Keratinocyte (primary cell): ENCODE data around the gene G2E3. TPM values are rescaled to one million over a fixed set of nuclear protein-coding genes. Genes with fewer than 3 reads are reported as not detected.
"Not testable (repeated sequence)": the region's sequence is repeated elsewhere in the genome, so short reads cannot be mapped to it uniquely, and the experiment has no call there.

Source experiments
- DNase-seq: peaks from one replicate; pipeline ENCODE4 v3.0.0-alpha.2; 2011; ENCODE audit warnings: low read depth, missing footprints, low spot score
- FAIRE-seq: peaks from 2 replicates; lab custom pipeline; 2011; peaks lifted over from hg19 to GRCh38; lab: Jason Lieb, UNC
- H2AFZ ChIP-seq: 2 replicates; pipeline ENCODE4 v1.6.0; 2012; ENCODE audit warnings: low read length, control low read depth, inconsistent platforms; ENCODE audit not compliant: control insufficient read depth
- H3K27ac ChIP-seq: 2 replicates; pipeline ENCODE4 v1.5.1; 2011; ENCODE audit warnings: low read length; ENCODE audit not compliant: control insufficient read depth, insufficient read depth
- H3K27me3 ChIP-seq: 3 replicates; pipeline ENCODE4 v1.6.0; 2011; ENCODE audit warnings: low read length; ENCODE audit not compliant: control insufficient read depth, insufficient read depth; ENCODE audit errors: extremely low read depth
- H3K36me3 ChIP-seq, 2 experiments: 2 replicates in 1 of 2; 3 replicates in 1 of 2; pipeline ENCODE4 v1.5.1; 2011; ENCODE audit warnings: low read length in 2 of 2, mild to moderate bottlenecking in 1 of 2; ENCODE audit not compliant: control insufficient read depth in 2 of 2, insufficient read depth in 2 of 2; ENCODE audit errors: extremely low read depth in 1 of 2
- H3K4me1 ChIP-seq: 3 replicates; pipeline ENCODE4 v1.5.1; 2011; ENCODE audit warnings: low read length; ENCODE audit not compliant: control insufficient read depth, insufficient read depth; ENCODE audit errors: extremely low read depth
- H3K4me2 ChIP-seq: 3 replicates; pipeline ENCODE4 v1.6.0; 2011; ENCODE audit warnings: low read depth, low read length; ENCODE audit not compliant: control insufficient read depth, insufficient read depth; ENCODE audit errors: extremely low read depth
- H3K4me3 ChIP-seq, 3 experiments: fragments of 200-600 bp in 1 of 3; sonication (generic) in 1 of 3; 2 replicates in 2 of 3; 3 replicates in 1 of 3; pipeline ENCODE4 v1.5.1; 2011 to 2016; ENCODE audit warnings: low read length in 3 of 3, mild to moderate bottlenecking in 3 of 3, control low read depth in 2 of 3, inconsistent platforms in 1 of 3, low read depth in 1 of 3, mixed read lengths in 1 of 3, mixed run types in 1 of 3, moderate library complexity in 1 of 3; ENCODE audit not compliant: control insufficient read depth in 2 of 3, insufficient read depth in 2 of 3; ENCODE audit errors: extremely low read depth in 1 of 3
- H3K79me2 ChIP-seq: 2 replicates; pipeline ENCODE4 v1.6.0; 2012; ENCODE audit warnings: low read length; ENCODE audit not compliant: control insufficient read depth, insufficient read depth
- H3K9ac ChIP-seq: 3 replicates; pipeline ENCODE4 v1.6.0; 2011; ENCODE audit warnings: low read length; ENCODE audit not compliant: control insufficient read depth, insufficient read depth; ENCODE audit errors: extremely low read depth
- H3K9me1 ChIP-seq: 3 replicates; pipeline ENCODE4 v1.6.0; 2011; ENCODE audit warnings: low read length; ENCODE audit not compliant: control insufficient read depth, insufficient read depth; ENCODE audit errors: extremely low read depth
- H3K9me3 ChIP-seq: 2 replicates; pipeline ENCODE4 v1.5.1; 2012; ENCODE audit warnings: low read depth, low read length; ENCODE audit not compliant: control insufficient read depth
- H4K20me1 ChIP-seq: 3 replicates; pipeline ENCODE4 v1.6.0; 2011; ENCODE audit warnings: low read length; ENCODE audit not compliant: control insufficient read depth, insufficient read depth; ENCODE audit errors: extremely low read depth
- EZH2 ChIP-seq: IDR thresholded peaks from one replicate; pipeline ENCODE4 v1.6.1; 2012; ENCODE audit warnings: inconsistent platforms, mild to moderate bottlenecking, low read length, moderate library complexity
- dilution Hi-C: fragments of 300-500 bp; cut with MboI; formaldehyde crosslinking; loops from one replicate; pipeline ENCODE4 v1.7.0; 2020; ENCODE audit warnings: low sequenced_read_pairs; ENCODE audit not compliant: extremely low pct_ligation_motif_present
- polyA plus RNA-seq, 5 experiments: library from polyadenylated mRNA; depleted of rRNA in 3 of 5; stranded (reverse) in 3 of 5; stranded (forward) in 1 of 5; unstranded in 1 of 5; fragments of >200 nt; gene quantifications; 1 replicate in 1 of 5; 2 replicates in 3 of 5; 3 replicates in 1 of 5; pipeline versions ENCODE4 v1.2.1 to v1.2.3, GENCODE V29; 2011 to 2012; ENCODE audit warnings: missing spikeins in 2 of 5, low read depth in 1 of 5, low replicate concordance in 1 of 5
- TF ChIP-seq, protein P1 (sequence below), 3 experiments: IDR thresholded peaks in 1 of 3; conservative IDR thresholded peaks in 1 of 3; optimal IDR thresholded peaks in 1 of 3; 2 replicates in 2 of 3; 3 replicates in 1 of 3; pipeline versions ENCODE3 to v1.5.1; 2011; ENCODE audit warnings: low read length in 3 of 3, mild to moderate bottlenecking in 3 of 3, moderate library complexity in 2 of 3, control low read depth in 1 of 3, inconsistent platforms in 1 of 3; ENCODE audit not compliant: insufficient read depth in 2 of 3; ENCODE audit errors: extremely low read depth in 1 of 3

Gene G2E3
- polyA plus RNA-seq, 1 donor (not counting 4 experiments of a cell fraction or from before 2014, with no cell fraction given), result 24.3 TPM

DNA sequence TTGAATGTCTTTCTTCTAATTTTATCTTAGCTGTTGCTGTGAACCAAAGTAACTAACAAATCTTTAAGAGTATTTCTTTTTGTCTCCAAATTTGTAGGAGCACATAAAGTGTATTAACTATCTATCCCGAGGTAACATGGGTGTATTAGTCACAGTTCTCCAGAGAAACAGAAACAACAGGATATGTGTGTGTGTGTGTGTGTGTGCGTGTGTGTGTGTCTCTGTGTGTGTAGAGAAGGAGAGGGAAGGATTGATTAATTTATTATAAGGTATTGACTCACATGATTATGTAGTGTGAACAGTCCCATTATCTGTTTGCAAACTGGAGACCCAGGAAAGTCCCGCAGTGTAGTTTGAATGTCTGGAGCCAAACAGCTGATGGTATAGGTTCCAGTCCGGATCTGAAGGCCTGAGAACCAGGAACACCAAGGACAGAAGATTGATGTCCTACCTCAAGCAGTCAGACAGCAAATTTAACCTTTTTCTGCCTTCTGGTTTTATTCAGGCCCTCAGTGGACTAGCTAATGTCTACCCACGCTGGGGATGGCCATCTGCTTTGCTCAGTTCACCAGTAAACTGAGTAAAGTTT lies 14.4 kb downstream of the G2E3 start:
- no peak overlapping the region for H3K4me3 ChIP-seq
- peak overlapping the region; percentile 21 for H3K27ac ChIP-seq
- no peaks in the 10 kb centered on the region for H3K9me3 ChIP-seq
- H3K79me2 ChIP-seq, result peaks cover 100% of the 10 kb centered on the region
- no peak overlapping the region for H3K9ac ChIP-seq
- DNase-seq (no peak), FAIRE-seq (no peak)
- H4K20me1 ChIP-seq, result peaks cover 3% of the 10 kb centered on the region
- H3K27me3 ChIP-seq, result no peaks in the 10 kb centered on the region
- dilution Hi-C loops, result no loop called here
- H3K36me3 ChIP-seq, result no peaks in the 10 kb centered on the region
- TF ChIP-seq EZH2, result no peak
- TF ChIP-seq, protein P1, sequence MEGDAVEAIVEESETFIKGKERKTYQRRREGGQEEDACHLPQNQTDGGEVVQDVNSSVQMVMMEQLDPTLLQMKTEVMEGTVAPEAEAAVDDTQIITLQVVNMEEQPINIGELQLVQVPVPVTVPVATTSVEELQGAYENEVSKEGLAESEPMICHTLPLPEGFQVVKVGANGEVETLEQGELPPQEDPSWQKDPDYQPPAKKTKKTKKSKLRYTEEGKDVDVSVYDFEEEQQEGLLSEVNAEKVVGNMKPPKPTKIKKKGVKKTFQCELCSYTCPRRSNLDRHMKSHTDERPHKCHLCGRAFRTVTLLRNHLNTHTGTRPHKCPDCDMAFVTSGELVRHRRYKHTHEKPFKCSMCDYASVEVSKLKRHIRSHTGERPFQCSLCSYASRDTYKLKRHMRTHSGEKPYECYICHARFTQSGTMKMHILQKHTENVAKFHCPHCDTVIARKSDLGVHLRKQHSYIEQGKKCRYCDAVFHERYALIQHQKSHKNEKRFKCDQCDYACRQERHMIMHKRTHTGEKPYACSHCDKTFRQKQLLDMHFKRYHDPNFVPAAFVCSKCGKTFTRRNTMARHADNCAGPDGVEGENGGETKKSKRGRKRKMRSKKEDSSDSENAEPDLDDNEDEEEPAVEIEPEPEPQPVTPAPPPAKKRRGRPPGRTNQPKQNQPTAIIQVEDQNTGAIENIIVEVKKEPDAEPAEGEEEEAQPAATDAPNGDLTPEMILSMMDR (optimal IDR thresholded peaks at IDR 0.05 in 1 of 3, IDR thresholded peaks at IDR 0.05 in 1 of 3, conservative IDR thresholded peaks at IDR 0.05 in 1 of 3; ENCODE audit: extremely low read depth in 1 of 3, insufficient read depth in 2 of 3, low read length in 3 of 3), result no peak
- no peaks in the 10 kb centered on the region for H3K9me1 ChIP-seq
- H2AFZ ChIP-seq, result no peak overlapping the region
- H3K4me1 ChIP-seq, result no peaks in the 10 kb centered on the region
- no peak overlapping the region for H3K4me2 ChIP-seq

DNA sequence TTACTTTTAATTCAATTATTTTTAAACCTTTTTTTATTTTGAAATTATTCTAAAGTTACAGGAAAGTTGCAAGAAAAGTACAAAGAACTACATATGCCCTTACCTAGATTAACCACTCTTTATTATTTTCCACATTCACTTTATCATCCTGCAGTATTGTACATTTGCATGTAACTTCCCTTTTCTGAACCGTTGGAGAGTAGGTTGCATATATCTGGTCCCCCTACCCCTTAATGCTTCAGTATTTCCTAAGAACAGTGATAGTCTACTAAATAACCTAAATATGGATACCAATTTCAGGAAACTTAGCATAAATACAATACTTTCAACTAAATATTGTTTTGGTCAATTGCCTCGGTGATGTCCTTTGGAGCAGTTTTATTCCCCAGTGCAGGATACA lies 15.0 kb downstream of the G2E3 start:
- H3K4me1 ChIP-seq, result no peaks in the 10 kb centered on the region
- FAIRE-seq (no peak), DNase-seq (no peak)
- dilution Hi-C loops, result no loop called here
- no peak overlapping the region for H3K9ac ChIP-seq
- no peaks in the 10 kb centered on the region for H3K9me3 ChIP-seq
- no peak for TF ChIP-seq EZH2
- TF ChIP-seq, protein P1 (optimal IDR thresholded peaks at IDR 0.05 in 1 of 3, IDR thresholded peaks at IDR 0.05 in 1 of 3, conservative IDR thresholded peaks at IDR 0.05 in 1 of 3; ENCODE audit: extremely low read depth in 1 of 3, insufficient read depth in 2 of 3, low read length in 3 of 3), result no peak
- H3K9me1 ChIP-seq, result no peaks in the 10 kb centered on the region
- no peaks in the 10 kb centered on the region for H3K27me3 ChIP-seq
- H2AFZ ChIP-seq, result no peak overlapping the region
- H3K4me3 ChIP-seq, result no peak overlapping the region
- no peaks in the 10 kb centered on the region for H3K36me3 ChIP-seq
- peaks cover 100% of the 10 kb centered on the region for H3K79me2 ChIP-seq
- peaks cover 3% of the 10 kb centered on the region for H4K20me1 ChIP-seq
- H3K4me2 ChIP-seq, result no peak overlapping the region
- H3K27ac ChIP-seq, result no peak overlapping the region

DNA sequence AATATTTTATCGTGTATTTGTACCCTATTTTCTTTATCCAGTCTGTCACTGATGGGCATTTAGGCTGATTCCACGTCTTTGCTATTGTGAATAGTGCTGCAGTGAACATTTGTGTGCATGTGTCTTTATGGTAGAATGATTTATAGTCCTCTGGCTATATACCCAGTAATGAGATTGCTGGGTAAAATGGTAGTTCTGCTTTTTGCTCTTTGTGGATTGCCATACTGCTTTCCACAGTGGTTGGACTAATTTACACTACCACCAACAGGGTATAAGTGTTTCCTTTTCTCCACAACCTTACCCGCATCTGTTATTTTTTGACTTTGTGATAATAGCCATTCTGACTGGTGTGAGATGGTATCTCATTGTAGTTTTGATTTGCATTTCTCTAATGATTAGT lies 15.8 kb downstream of the G2E3 start:
- H3K4me2 ChIP-seq, H2AFZ ChIP-seq, H3K4me1 ChIP-seq, H3K27me3 ChIP-seq, dilution Hi-C loops, H3K36me3 ChIP-seq, H4K20me1 ChIP-seq, DNase-seq, H3K27ac ChIP-seq, FAIRE-seq, H3K9ac ChIP-seq, H3K4me3 ChIP-seq, H3K9me3 ChIP-seq, H3K9me1 ChIP-seq: not testable (repeated sequence)
- H3K79me2 ChIP-seq, result peaks cover 100% of the 10 kb centered on the region

DNA sequence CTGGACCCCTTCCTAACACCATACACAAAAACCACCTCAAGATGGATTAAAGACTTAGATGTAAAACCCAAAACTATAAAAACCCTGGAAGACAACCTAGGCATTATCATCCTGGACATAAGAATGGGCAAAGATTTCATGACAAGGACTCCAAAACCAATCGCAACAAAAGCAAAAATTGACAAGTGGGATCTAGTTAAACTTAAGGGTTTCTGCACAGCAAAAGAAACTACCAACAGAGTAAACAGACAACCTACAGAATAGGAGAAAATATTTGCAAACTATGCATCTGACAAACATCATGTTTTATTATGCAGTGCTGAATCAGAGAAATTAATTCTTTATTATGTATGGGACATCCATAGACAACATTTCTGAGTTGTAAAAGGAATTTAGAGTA lies 17.4 kb downstream of the G2E3 start:
- FAIRE-seq, H3K4me1 ChIP-seq, H2AFZ ChIP-seq, H3K9me1 ChIP-seq, DNase-seq, H3K27me3 ChIP-seq, H4K20me1 ChIP-seq, H3K4me2 ChIP-seq, H3K9me3 ChIP-seq, H3K9ac ChIP-seq, H3K4me3 ChIP-seq, H3K27ac ChIP-seq, dilution Hi-C loops, H3K36me3 ChIP-seq: not testable (repeated sequence)
- peaks cover 98% of the 10 kb centered on the region for H3K79me2 ChIP-seq
